IPS-NIHi7 (cell line): ENCODE measurements around the gene TRAPPC10.

Experiments
- DNase-seq: peaks from one replicate; pipeline ENCODE4 v3.0.0; 2012; ENCODE audit warnings: mixed read lengths; ENCODE audit errors: extremely low spot score

TRAPPC10 gene

GRCh38 chr21:44002511-44002910, 9.6 kb upstream of the TRAPPC10 start:
- no peak for DNase-seq

GRCh38 chr21:44003307-44003966, 8.7 kb upstream of the TRAPPC10 start:
- no peak for DNase-seq

GRCh38 chr21:44005071-44005470, 7.0 kb upstream of the TRAPPC10 start:
- no peak for DNase-seq

GRCh38 chr21:44005593-44005992, 6.5 kb upstream of the TRAPPC10 start:
- DNase-seq = no peak

GRCh38 chr21:44006017-44006619, 6.0 kb upstream of the TRAPPC10 start:
- no peak for DNase-seq

- DNase-seq = no peak
These were observed 5.5 kb upstream of the TRAPPC10 start for GRCh38 chr21:44006656-44007055.

- no peak for DNase-seq
These were observed 1.7 kb upstream of the TRAPPC10 start for GRCh38 chr21:44010429-44010828.

GRCh38 chr21:44011123-44011522, 986 bp upstream of the TRAPPC10 start:
- no peak for DNase-seq

- peak; percentile 89 for DNase-seq
These were observed 618 bp downstream of the TRAPPC10 start for GRCh38 chr21:44012474-44013379.

GRCh38 chr21:44013380-44014088, 1.4 kb downstream of the TRAPPC10 start:
- DNase-seq = no peak

GRCh38 chr21:44017601-44018000, 5.5 kb downstream of the TRAPPC10 start:
- DNase-seq = no peak

GRCh38 chr21:44018127-44018526, 6.0 kb downstream of the TRAPPC10 start:
- DNase-seq = no peak

GRCh38 chr21:44018813-44019567, 6.9 kb downstream of the TRAPPC10 start:
- no peak for DNase-seq

- DNase-seq = no peak
These were observed 7.5 kb downstream of the TRAPPC10 start for GRCh38 chr21:44019568-44019958.

- no peak for DNase-seq
These were observed 8.4 kb downstream of the TRAPPC10 start for GRCh38 chr21:44020551-44020950.

- DNase-seq = no peak
These were observed 9.0 kb downstream of the TRAPPC10 start for GRCh38 chr21:44021064-44021463.

- DNase-seq = no peak
These were observed 12.1 kb downstream of the TRAPPC10 start for GRCh38 chr21:44024257-44024656.

- peak; percentile 59 for DNase-seq
These were observed 12.8 kb downstream of the TRAPPC10 start for GRCh38 chr21:44024887-44025353.

- no peak for DNase-seq
These were observed 15.6 kb downstream of the TRAPPC10 start for GRCh38 chr21:44027607-44028286.

GRCh38 chr21:44028287-44028659, 16.2 kb downstream of the TRAPPC10 start:
- no peak for DNase-seq
